Measurements from ENCODE around the gene FNDC5.

Gene FNDC5

DNA sequence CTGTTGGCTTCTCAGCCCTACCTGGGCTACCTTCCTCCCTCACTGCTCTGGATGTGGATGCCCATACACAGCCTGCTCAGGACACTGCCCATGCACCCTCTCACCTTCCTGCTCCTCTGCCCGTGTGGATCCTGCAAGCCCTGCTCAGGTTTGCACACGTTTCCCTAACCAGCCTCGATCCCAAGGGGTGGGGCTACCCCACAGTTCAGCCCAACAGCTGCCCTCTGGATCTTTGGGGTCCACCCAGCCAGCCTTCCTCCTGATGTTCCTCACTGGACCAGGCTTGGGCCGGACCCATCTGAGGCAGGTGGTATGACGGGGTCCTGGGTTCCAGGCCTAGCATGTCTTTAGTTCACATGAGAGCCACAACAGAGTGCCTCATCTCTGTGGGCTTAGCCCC lies 25.7 kb upstream of the FNDC5 start:
- H4K20me1 ChIP-seq (ENCODE audit: low read depth, low read length), result no peaks in the 10 kb centered on the region
- H3K4me3 ChIP-seq (ENCODE audit: insufficient read depth, low read length, poor library complexity, severe bottlenecking), result no peak overlapping the region
- no peaks in the 10 kb centered on the region for H3K27me3 ChIP-seq (ENCODE audit: low read length)
- no peaks in the 10 kb centered on the region for H3K79me2 ChIP-seq (ENCODE audit: insufficient read depth, low read length)
- no peak overlapping the region for H3K27ac ChIP-seq (ENCODE audit: low read depth, low read length)
- no peak overlapping the region for H2AFZ ChIP-seq (ENCODE audit: low read depth, low read length, severe bottlenecking)
- TF ChIP-seq CTCF (IDR thresholded peaks at IDR 0.05; ENCODE audit: insufficient read depth, low read length, poor library complexity, severe bottlenecking), result no peak
- no peak for TF ChIP-seq EZH2phosphoT487 (conservative IDR thresholded peaks at IDR 0.05; ENCODE audit: low read length)
- H3K9me2 ChIP-seq (replicated peaks; ENCODE audit: insufficient read depth, low read length), result no peaks in the 10 kb centered on the region
- no peaks in the 10 kb centered on the region for H3F3A ChIP-seq (ENCODE audit: insufficient read depth)
- no peaks in the 10 kb centered on the region for H3K36me3 ChIP-seq (ENCODE audit: low read length)
- no peak overlapping the region for H3K4me2 ChIP-seq (ENCODE audit: low read depth, low read length, poor library complexity, severe bottlenecking)
- no peaks in the 10 kb centered on the region for H3K9me3 ChIP-seq (ENCODE audit: insufficient read depth, low read length)
- no peak overlapping the region for H3K9ac ChIP-seq (ENCODE audit: low read length)

- no peak overlapping the region for H3K4me3 ChIP-seq (ENCODE audit: insufficient read depth, low read length, poor library complexity, severe bottlenecking)
- no peaks in the 10 kb centered on the region for H3K27me3 ChIP-seq (ENCODE audit: low read length)
- no peaks in the 10 kb centered on the region for H3F3A ChIP-seq (ENCODE audit: insufficient read depth)
- H2AFZ ChIP-seq (ENCODE audit: low read depth, low read length, severe bottlenecking), result no peak overlapping the region
- H3K36me3 ChIP-seq (ENCODE audit: low read length), result no peaks in the 10 kb centered on the region
- no peaks in the 10 kb centered on the region for H3K9me3 ChIP-seq (ENCODE audit: insufficient read depth, low read length)
- no peaks in the 10 kb centered on the region for H3K79me2 ChIP-seq (ENCODE audit: insufficient read depth, low read length)
- no peaks in the 10 kb centered on the region for H3K9me2 ChIP-seq (replicated peaks; ENCODE audit: insufficient read depth, low read length)
- no peaks in the 10 kb centered on the region for H4K20me1 ChIP-seq (ENCODE audit: low read depth, low read length)
- H3K9ac ChIP-seq (ENCODE audit: low read length), result no peak overlapping the region
- no peak overlapping the region for H3K4me2 ChIP-seq (ENCODE audit: low read depth, low read length, poor library complexity, severe bottlenecking)
- no peak overlapping the region for H3K27ac ChIP-seq (ENCODE audit: low read depth, low read length)
- TF ChIP-seq EZH2phosphoT487 (conservative IDR thresholded peaks at IDR 0.05; ENCODE audit: low read length), result no peak
- no peak for TF ChIP-seq CTCF (IDR thresholded peaks at IDR 0.05; ENCODE audit: insufficient read depth, low read length, poor library complexity, severe bottlenecking)
Measured at GRCh38 chr1:32895325-32896215, 24.9 kb upstream of the FNDC5 start.

DNA sequence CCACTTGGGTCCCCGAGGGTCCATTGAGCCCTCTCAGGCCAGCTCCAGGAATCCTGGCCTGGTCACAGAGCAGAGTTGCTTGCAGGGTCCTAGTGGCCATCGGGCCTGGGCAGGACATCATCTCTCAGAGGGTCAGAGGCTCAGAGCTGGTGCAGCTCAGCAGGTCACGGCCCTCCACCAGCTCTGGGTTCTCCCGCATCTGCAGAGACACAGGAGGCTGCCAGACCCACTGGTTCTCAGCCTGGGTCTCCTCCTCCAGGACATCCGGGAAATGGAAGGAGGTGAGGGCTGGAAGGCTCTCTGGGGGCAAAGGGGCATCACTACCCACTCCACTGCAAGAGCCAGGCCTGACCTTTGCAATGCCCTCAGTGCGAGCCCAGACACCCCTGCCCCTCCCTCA lies 24.0 kb upstream of the FNDC5 start:
- Histone ChIP-seq H3K9me3 (ENCODE audit: insufficient read depth, low read length) (no peaks in the 10 kb centered on the region), H3K9ac (ENCODE audit: low read length) (no peak overlapping the region), H3F3A (ENCODE audit: insufficient read depth) (no peaks in the 10 kb centered on the region), H4K20me1 (ENCODE audit: low read depth, low read length) (no peaks in the 10 kb centered on the region), H3K36me3 (ENCODE audit: low read length) (no peaks in the 10 kb centered on the region), H3K79me2 (ENCODE audit: insufficient read depth, low read length) (no peaks in the 10 kb centered on the region), H3K9me2 (replicated peaks; ENCODE audit: insufficient read depth, low read length) (no peaks in the 10 kb centered on the region), H3K27ac (ENCODE audit: low read depth, low read length) (no peak overlapping the region), H2AFZ (ENCODE audit: low read depth, low read length, severe bottlenecking) (no peak overlapping the region), H3K4me3 (ENCODE audit: insufficient read depth, low read length, poor library complexity, severe bottlenecking) (no peak overlapping the region), H3K4me2 (ENCODE audit: low read depth, low read length, poor library complexity, severe bottlenecking) (no peak overlapping the region), H3K27me3 (ENCODE audit: low read length) (no peaks in the 10 kb centered on the region)
- TF ChIP-seq EZH2phosphoT487 (conservative IDR thresholded peaks at IDR 0.05; ENCODE audit: low read length), result no peak
- TF ChIP-seq CTCF (IDR thresholded peaks at IDR 0.05; ENCODE audit: insufficient read depth, low read length, poor library complexity, severe bottlenecking), result no peak

Measured in SU-DHL-6 (cell line).